Esophagus squamous epithelium (tissue), 4 donors: ENCODE measurements around the gene RRP15.

ENCODE experiments used
- CTCF ChIP-seq, 6 experiments: fragments of 450-650 bp in 4 of 6; fragments of 200-600 bp in 2 of 6; sonication (generic) in 2 of 6; IDR thresholded peaks; one replicate each; pipeline ENCODE4 v1.5.1; 2016 to 2019; ENCODE audit warnings: antibody characterized with exemption in 6 of 6, mild to moderate bottlenecking in 4 of 6, moderate library complexity in 4 of 6
- POLR2A ChIP-seq, 4 donors: fragments of 450-650 bp; IDR thresholded peaks; one replicate each; pipeline ENCODE4 v1.6.1; 2017; ENCODE audit warnings: antibody characterized with exemption in 4 of 4, mild to moderate bottlenecking in 4 of 4, moderate library complexity in 3 of 4

- TF ChIP-seq CTCF (IDR thresholded peaks at IDR 0.05) (no peak), POLR2A (IDR thresholded peaks at IDR 0.05) (no peak)
Measured at GRCh38 chr1:218332416-218332815, 47.3 kb downstream of the RRP15 start.
